BE2C (cell line): ENCODE measurements around the gene HCRT. TPM values are rescaled to one million over a fixed set of nuclear protein-coding genes. Genes with fewer than 3 reads are reported as not detected.

Experiments used
- DNase-seq: peaks from one replicate; pipeline ENCODE4 v3.0.0-alpha.2; 2020
- H3K27me3 ChIP-seq: fragments of 250-450 bp; sonication (Bioruptor Pico); 2 replicates; pipeline ENCODE4 v1.5.1; 2020; ENCODE audit warnings: mild to moderate bottlenecking
- H3K36me3 ChIP-seq: fragments of 250-450 bp; sonication (Bioruptor Pico); 2 replicates; pipeline ENCODE4 v1.5.1; 2020; ENCODE audit warnings: mild to moderate bottlenecking
- H3K4me1 ChIP-seq: fragments of 250-450 bp; sonication (Bioruptor Pico); 2 replicates; pipeline ENCODE4 v1.5.1; 2020
- H3K4me3 ChIP-seq: 2 replicates; pipeline ENCODE4 v1.5.1; 2011; ENCODE audit warnings: low read depth, low read length
- H3K9me3 ChIP-seq: fragments of 250-450 bp; sonication (Bioruptor Pico); 2 replicates; pipeline ENCODE4 v1.5.1; 2020
- CTCF ChIP-seq: IDR thresholded peaks from 2 replicates; pipeline ENCODE4 v1.5.1; 2012; ENCODE audit warnings: mild to moderate bottlenecking, low read depth, low read length
- polyA plus RNA-seq: library from polyadenylated mRNA; unstranded; fragments of >200 nt; gene quantifications from one replicate; pipeline ENCODE4 v1.2.1, GENCODE V29; 2012; ENCODE audit warnings: low read depth, missing spikeins; ENCODE audit not compliant: insufficient read length, insufficient read depth

HCRT gene
- polyA plus RNA-seq = not detected

- Histone ChIP-seq H3K36me3 (no peaks in the 10 kb centered on the region), H3K4me1 (no peaks in the 10 kb centered on the region), H3K4me3 (no peak within 1 kb of the TSS), H3K9me3 (no peaks in the 10 kb centered on the region), H3K27me3 (no peaks in the 10 kb centered on the region)
- no peak for DNase-seq
- no peak for TF ChIP-seq CTCF
These were observed at the start of gene HCRT for GRCh38 chr17:42184713-42185620. Gene HCRT, minus strand, starts transcription at chr17:42185452. Its CDS starts 87 bp downstream, at chr17:42185365.

GRCh38 chr17:42233994-42234393 lies 48.7 kb upstream of the HCRT start:
- TF ChIP-seq CTCF = no peak
- DNase-seq = no peak

GRCh38 chr17:42233156-42233555 lies 47.9 kb upstream of the HCRT start:
- Histone ChIP-seq H3K9me3 (no peaks in the 10 kb centered on the region), H3K27me3 (no peaks in the 10 kb centered on the region), H3K4me3 (no peak overlapping the region), H3K36me3 (no peaks in the 10 kb centered on the region), H3K4me1 (no peaks in the 10 kb centered on the region)
- no peak for TF ChIP-seq CTCF
- no peak for DNase-seq

More at GRCh38 chr17:42233994-42234393, 48.7 kb upstream of the HCRT start:
- H3K4me3 ChIP-seq = no peak overlapping the region
- H3K4me1 ChIP-seq = no peaks in the 10 kb centered on the region
- no peaks in the 10 kb centered on the region for H3K9me3 ChIP-seq
- H3K27me3 ChIP-seq = no peaks in the 10 kb centered on the region
- no peaks in the 10 kb centered on the region for H3K36me3 ChIP-seq

- Histone ChIP-seq H3K9me3 (no peaks in the 10 kb centered on the region), H3K27me3 (no peaks in the 10 kb centered on the region), H3K4me1 (no peaks in the 10 kb centered on the region; the same call in 1 of the 2 replicates), H3K4me3 (no peak overlapping the region), H3K36me3 (no peaks in the 10 kb centered on the region; the same call in 1 of the 2 replicates)
- DNase-seq = no peak
- no peak for TF ChIP-seq CTCF
These were observed 45.0 kb upstream of the HCRT start for GRCh38 chr17:42230225-42230624.

GRCh38 chr17:42227849-42228700 lies 42.8 kb upstream of the HCRT start:
- Histone ChIP-seq H3K4me1 (no peaks in the 10 kb centered on the region; the same call in 1 of the 2 replicates), H3K4me3 (no peak overlapping the region), H3K36me3 (peaks cover 7% of the 10 kb centered on the region), H3K9me3 (no peaks in the 10 kb centered on the region), H3K27me3 (no peaks in the 10 kb centered on the region)
- no peak for TF ChIP-seq CTCF
- DNase-seq = no peak
